GM18505 (cell line): ENCODE measurements around the gene HOXB9.

Experiments used
- ATAC-seq: cut with Tn5 transposase; IDR thresholded peaks from one replicate; pipeline ENCODE4 v1.9.1; 2021; ENCODE audit not compliant: unreplicated experiment
- POLR2A ChIP-seq: IDR thresholded peaks from 4 replicates; pipeline ENCODE4 v1.6.1; 2011; ENCODE audit warnings: borderline replicate concordance; ENCODE audit not compliant: insufficient read depth, insufficient read length; ENCODE audit errors: extremely low read depth

The HOXB9 gene

DNA sequence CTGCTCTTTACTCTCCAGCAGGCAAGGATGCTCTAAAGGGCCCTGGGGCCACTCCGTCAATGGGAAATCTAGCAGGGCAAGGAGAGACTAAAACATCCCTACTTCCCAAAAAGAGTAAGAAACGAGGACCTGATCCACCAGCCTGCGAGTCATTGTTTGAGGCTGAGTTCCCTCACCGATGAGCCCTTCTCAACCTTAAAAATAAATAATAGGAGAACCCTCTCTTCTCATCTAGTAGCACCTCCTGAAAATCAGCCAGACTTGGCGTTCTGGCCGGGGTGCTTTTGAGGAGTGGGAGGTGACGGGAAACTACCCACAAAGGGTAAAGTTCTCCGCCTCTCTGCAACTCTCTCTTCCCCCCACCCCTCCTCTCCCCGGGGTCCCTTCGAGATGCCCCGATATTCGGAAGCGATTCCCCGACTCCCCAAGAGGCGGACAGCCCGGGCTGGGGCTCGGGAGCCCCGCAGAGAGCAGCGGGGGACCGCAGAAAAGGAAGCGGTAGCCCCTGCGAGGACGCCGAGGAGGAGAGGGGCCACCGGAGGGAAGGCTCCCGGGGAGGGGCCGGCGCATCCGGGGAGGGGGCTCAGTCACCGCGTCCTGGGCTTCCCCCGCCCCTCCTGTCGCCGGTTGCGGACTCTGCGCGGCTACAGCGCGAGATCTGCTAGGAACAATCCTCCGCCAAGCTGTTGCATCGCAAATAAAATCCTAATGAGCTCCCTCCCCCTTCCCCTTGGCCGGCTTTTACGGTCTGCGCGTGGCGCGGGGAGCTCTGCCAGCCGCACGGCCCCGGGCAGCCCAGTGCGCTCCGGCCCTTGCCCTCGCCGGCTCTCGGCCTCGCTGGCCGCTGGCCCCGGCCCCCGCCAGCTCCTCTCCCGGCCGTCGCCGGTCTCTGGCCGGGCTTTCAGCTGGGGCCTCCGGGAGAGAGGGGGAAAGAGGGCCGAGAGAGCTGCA, 1.3 kb downstream of the HOXB9 start:
- no peak for ATAC-seq
- TF ChIP-seq POLR2A = no peak

DNA sequence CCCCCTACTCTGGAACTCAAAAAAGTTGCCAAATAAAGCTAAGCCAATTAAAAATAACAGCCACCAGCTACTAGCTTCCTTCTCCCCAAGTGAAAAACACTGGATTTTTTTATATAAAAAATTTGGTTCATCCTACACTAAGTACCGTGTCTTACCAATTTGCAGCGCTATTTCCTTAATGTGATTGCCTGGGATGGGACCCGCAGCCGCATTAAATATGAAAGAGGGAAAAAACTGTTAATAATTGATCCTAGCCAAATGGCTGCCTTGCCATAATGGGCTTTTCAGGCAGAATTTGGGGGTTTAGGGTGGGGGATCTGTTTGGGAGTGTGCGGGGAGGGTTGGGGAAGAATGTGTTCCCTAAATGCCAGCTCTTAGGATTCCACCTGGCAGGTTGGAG, 2.0 kb downstream of the HOXB9 start:
- no peak for TF ChIP-seq POLR2A
- ATAC-seq = no peak

DNA sequence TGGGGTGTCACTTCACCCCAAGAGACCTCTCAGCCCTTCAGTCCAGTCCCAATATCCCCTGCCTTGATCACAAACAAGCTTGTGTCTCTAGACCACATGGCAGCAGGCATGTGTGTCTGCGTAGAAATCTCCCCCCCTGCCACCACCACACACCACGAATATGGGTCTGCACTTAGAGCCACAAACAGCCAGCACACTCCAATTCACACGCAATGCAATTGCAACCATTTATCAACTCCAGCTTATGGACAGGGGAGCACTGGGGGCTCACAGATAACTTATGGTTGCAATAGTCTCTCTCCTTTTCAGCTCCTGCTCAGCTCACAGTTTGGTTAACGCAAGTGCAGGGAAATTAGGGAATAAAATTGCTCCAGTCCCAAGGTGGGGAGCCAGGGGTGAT, 2.6 kb downstream of the HOXB9 start:
- TF ChIP-seq POLR2A = no peak
- no peak for ATAC-seq

DNA sequence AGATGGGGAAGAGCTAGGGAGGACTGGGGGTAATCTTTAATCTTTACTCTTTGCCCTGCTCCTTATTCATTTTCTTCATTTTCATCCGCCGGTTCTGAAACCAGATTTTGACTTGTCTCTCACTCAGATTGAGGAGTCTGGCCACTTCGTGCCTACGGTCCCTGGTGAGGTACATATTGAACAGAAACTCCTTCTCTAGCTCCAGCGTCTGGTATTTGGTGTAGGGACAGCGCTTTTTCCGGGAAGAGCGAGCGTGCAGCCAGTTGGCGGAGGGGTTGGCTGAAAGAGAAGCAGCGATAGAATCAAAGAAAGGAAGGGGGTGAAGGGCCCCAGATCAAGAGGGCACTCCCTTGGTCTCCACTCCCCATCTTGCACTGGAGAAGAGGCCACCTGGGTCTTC, 3.3 kb downstream of the HOXB9 start:
- no peak for ATAC-seq
- no peak for TF ChIP-seq POLR2A

DNA sequence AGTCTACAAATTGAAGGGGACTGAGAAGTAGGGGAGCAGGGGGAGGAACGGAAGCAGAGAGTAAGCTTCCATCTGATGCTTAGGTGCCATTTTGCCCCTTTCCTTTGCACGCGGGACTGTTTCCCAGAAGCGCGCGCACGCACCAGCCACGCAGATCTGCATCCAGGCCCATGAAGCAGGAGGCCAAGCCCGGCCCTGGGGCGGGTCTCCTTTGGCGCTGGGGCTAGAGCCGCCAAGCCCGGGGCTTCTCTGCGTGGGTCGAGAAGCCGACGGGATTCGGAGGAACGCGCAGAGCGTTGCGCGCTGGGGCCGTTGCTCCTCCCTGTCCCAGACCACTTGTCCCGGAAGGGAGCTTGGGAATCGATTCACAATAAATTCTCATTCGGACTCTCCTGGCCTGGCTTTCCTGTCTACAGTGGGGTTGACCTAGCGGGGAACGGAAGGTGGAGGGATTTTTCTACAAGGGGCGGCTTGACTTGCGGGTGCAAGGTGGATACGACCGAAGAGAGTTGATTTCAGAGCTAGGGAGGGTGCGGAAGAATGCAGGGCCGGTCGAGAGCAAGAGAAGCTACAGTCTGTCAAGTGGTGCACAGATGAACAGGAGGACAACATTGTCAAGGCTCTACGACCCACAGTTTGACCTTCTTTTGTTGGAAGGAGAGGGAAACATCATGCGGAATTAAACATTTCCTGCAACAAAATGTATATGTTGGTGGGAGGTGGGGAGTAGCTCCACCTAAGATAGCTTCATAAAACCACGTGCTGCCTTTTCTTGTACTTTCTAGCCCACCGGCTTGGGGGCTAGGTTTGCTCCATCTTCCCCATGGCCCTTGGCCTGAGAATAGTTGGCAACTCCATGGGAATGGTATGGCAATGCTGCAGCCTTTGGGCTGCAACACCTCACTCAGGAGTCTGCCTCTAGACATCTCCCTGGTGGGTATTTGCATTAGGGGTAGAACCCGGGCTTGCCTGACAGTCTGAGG, 4.5 kb downstream of the HOXB9 start:
- TF ChIP-seq POLR2A = no peak
- no peak for ATAC-seq

DNA sequence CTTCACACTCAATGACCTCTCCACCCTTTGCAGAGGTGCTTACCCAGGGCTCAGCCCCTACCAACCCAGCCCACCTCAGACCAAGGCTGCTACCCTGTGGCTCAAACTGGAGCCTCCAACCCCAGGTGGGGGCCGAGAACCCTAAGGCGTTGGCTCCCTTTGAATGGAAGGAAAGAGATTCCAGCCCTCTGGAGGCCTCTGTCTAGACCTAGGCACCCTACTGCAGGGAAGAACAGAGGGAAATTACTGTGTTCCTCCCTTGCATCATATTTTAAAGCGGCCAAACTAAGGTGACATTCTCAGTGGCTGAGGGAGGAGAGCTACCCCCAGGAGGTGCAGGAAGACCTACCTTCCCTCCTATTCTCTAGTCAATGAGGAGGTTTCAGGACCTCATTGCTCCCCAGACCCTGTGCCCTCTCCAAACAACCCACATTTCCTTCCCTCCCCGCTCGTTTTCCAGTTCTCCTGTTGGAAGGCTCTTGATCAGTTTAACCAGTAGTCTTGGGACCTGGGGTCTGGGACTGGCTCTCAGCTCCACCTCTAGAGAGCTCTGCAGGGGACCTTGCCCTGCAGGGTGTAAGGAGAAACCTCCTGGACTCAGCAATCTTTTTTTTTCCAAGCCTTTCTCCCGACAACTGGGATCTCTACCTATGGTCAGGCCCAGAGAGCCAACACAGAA, 5.6 kb downstream of the HOXB9 start:
- no peak for ATAC-seq
- TF ChIP-seq POLR2A = no peak

DNA sequence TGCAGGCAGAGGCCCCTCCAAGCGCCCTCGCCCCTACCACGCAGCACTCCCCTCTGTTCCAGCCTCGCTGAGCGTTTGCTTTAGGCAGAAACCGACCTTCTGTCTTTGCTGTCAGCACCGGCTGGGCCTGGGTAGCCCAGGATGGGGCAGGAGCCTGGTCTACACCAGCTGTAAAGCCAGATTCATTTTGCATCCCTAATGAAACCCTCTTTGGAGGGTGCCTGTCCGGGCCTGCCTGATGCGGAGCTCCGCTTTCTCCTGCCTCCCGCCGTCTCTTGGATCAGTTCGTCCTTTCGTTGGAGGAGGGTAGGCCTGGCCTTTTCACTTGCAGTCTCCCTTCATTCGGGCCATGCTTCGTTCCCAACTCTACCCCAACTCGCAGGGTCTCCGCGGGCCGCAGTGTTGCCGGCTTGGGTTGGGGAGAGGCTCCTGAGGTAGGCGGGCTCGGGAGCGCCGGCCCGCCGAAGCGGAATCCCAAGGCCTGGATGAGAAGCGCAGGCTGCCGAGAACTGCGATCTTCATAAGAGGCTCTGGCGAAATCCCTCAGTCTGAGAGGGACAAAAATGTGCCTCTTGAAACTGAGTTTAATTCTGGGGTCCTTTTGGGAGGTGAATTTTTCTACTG, 6.2 kb downstream of the HOXB9 start:
- no peak for ATAC-seq

DNA sequence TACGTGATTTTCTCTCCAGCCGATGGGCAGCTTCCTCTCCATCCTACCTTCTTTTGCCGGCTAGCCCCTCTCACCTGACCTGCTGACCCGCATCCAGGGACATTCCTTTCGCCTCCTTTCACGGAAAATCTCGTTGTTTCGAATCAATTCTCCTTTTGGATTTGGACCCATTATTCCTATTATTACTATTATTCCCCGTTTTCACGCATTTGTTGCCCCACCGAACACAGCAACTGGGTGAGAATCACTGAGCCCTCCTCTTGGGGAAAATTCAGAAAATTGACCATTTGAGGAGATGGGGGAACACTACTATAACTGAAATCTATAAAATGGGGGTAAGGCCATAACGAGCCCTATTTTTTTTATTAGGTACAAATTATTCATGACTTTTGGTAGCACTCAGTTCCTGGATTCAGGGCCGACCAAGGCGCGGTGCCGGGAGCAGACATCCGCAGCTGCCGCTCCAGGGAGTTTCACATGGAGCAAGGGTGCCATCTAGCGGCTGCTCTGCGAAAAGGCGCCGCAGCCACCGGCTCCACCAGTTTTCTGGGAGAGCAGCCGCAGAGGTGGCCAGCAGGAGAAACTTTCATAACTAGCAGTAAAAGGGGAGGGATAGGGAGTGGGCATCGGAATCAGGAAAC, 7.8 kb downstream of the HOXB9 start:
- no peak for ATAC-seq
- no peak for TF ChIP-seq POLR2A

More for the DNA sequence above, 6.2 kb downstream of the HOXB9 start:
- TF ChIP-seq POLR2A = no peak

DNA sequence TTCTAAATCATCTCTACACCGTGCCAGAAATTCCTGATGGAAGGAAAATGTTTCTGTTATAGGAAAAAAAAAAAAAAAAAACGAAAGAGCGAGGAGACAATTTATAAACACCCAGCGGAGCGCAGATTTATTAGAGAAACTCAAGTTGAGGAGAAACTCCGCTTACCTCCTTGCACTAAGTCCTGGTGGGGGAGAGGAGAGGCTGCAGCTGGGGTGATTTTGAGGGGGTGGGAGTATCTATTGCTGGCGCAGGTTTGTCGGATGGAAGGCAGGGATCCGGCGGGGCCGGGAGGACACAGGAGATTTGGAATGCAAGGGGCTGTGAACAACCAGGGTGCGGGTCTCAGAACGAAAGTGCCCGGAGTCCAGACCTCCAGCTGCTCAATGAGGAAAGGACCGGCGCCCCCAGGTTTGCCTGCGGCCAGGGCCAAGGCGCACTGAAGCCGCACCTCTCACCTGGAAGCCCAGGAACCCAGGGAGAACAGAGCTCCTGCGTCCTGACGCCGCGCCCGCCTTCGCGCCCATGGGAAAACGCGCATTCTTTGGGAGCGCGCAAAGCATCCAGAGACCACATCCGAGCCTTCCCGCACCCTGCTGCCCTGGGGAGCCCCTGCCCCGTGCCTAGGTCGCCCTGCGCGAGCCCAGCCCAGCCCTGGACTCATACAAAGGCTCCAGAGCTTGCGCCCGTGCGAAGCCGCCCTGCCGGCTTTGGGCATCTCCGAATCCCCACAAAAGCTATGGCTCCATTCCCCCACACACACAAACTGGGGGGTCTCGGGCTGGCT, 8.5 kb downstream of the HOXB9 start:
- TF ChIP-seq POLR2A = no peak
- ATAC-seq = no peak

DNA sequence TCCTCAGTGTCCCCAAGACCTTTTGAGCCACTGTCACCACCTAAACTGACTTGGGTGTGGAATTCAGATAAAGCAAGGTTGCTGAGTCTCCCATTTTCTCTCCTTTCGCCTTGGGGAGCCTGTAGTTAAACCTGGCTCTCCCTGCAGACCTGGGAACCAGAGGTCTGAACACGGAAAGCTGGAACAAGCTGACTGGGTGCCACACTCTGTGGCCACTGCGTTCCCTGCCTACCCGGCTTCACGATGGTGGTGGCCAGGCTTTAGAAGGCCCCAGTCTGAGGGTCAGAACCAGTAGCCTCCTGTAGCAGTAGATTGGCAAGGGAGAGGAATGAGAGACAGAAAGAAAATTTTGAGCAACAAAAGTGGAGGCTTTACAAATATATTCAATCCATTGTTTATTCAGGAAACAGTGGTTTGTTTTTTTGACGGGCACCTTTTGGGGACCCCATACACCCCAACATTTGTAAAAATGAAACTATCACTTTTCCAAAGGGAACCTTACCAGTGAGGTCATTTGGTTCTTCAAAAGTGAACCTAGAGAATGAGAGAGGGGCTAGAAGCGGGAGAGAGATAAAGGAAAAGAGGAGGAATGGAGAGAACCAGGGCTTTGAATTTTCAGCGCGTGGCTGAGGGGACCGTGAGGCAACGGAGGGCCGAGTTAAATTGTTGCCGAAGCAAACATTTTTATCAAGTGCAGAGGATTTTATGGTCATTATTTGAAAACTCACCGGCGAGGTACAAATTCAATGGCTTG, 9.3 kb downstream of the HOXB9 start:
- no peak for ATAC-seq
- no peak for TF ChIP-seq POLR2A
